Upper lobe of left lung (tissue), 4 donors: ENCODE results near the gene MPG.

Experiments used
- CTCF ChIP-seq, 6 experiments: fragments of 450-650 bp in 4 of 6; fragments of 200-600 bp in 2 of 6; sonication (generic) in 2 of 6; IDR thresholded peaks; one replicate each; pipeline ENCODE4 v1.5.1; 2016 to 2019; ENCODE audit warnings: antibody characterized with exemption in 6 of 6
- EP300 ChIP-seq, 4 donors: sonication (generic); formaldehyde crosslinking; IDR thresholded peaks; one replicate each; pipeline ENCODE4 v1.5.1; 2017; ENCODE audit warnings: antibody characterized with exemption in 4 of 4, control low read depth in 2 of 4
- POLR2A ChIP-seq, 4 donors: fragments of 450-650 bp; IDR thresholded peaks; one replicate each; pipeline ENCODE4 v1.5.1; 2016 to 2017; ENCODE audit warnings: antibody characterized with exemption in 4 of 4, mild to moderate bottlenecking in 2 of 4

- no peak for TF ChIP-seq CTCF (IDR thresholded peaks at IDR 0.05)
- no peak for TF ChIP-seq POLR2A (IDR thresholded peaks at IDR 0.05)
- no peak for TF ChIP-seq EP300 (IDR thresholded peaks at IDR 0.05)
Measured at GRCh38 chr16:42691-43090, 35.3 kb upstream of the MPG start.
